T-helper 1 cell treated with Interleukin-12 subunit alpha and Interleukin-12 subunit beta and Interleukin-4 antibody, amounts not matched to agents 30 ng/mL and 1 ng/mL, for 36 hours (primary cell): ENCODE measurements around the gene SLC25A51. TPM values are rescaled to one million over a fixed set of nuclear protein-coding genes. Genes with fewer than 3 reads are reported as not detected.

Experiments
- intact Hi-C: fragments of 100-400 bp; cut with micrococcal nuclease; formaldehyde crosslinking; loops from one replicate; pipeline ENCODE4 v1.15.1; 2024
- total RNA-seq: library from RNA; stranded (reverse); gene quantifications from 2 replicates; pipeline ENCODE4 v1.2.3, GENCODE V29; 2022

The SLC25A51 gene
- total RNA-seq, 1 donor from 2014 or later, result 32.9 TPM

GRCh38 chr9:37920471-37921167 lies 16.7 kb upstream of the SLC25A51 start:
- intact Hi-C loops, result loop anchor here (1.0 kb wide), 1 partner anchor 16 kb away; the partner anchor contains the start of gene SLC25A51

GRCh38 chr9:37919956-37920335 lies 16.0 kb upstream of the SLC25A51 start:
- intact Hi-C loops, result loop anchor here (1.0 kb wide), 1 partner anchor 16 kb away; the partner anchor contains the start of gene SLC25A51

- intact Hi-C loops, result no loop called here
Measured at GRCh38 chr9:37919246-37919955, 15.5 kb upstream of the SLC25A51 start.

GRCh38 chr9:37918665-37919170 lies 14.8 kb upstream of the SLC25A51 start:
- intact Hi-C loops, result no loop called here

- intact Hi-C loops, result no loop called here
Measured at GRCh38 chr9:37917801-37918664, 14.1 kb upstream of the SLC25A51 start.

GRCh38 chr9:37917313-37917731 lies 13.4 kb upstream of the SLC25A51 start:
- intact Hi-C loops, result no loop called here

- intact Hi-C loops, result no loop called here
Measured at GRCh38 chr9:37916471-37917312, 12.8 kb upstream of the SLC25A51 start.

GRCh38 chr9:37915911-37916470 lies 12.1 kb upstream of the SLC25A51 start:
- intact Hi-C loops, result no loop called here

GRCh38 chr9:37914701-37915358 lies 10.9 kb upstream of the SLC25A51 start:
- intact Hi-C loops, result no loop called here

- intact Hi-C loops, result no loop called here
Measured at GRCh38 chr9:37914154-37914551, 10.2 kb upstream of the SLC25A51 start.

- intact Hi-C loops, result loop anchor here (1.0 kb wide), 8 partner anchors 9 to 520 kb away; partner anchors contain the start of genes SHB and SLC25A51
Measured at GRCh38 chr9:37913480-37914153, 9.7 kb upstream of the SLC25A51 start.

- intact Hi-C loops, result no loop called here
Measured at GRCh38 chr9:37911271-37911681, 7.3 kb upstream of the SLC25A51 start.

- intact Hi-C loops, result no loop called here
Measured at GRCh38 chr9:37910271-37910670, 6.3 kb upstream of the SLC25A51 start.

- intact Hi-C loops, result loop anchor here (10.0 kb wide), 2 partner anchors 315 to 785 kb away; partner anchors contain the start of genes TOMM5 and ZCCHC7
Measured at GRCh38 chr9:37909836-37910235, 5.9 kb upstream of the SLC25A51 start.

- intact Hi-C loops, result loop anchor here (10.0 kb wide), 2 partner anchors 315 to 785 kb away; partner anchors contain the start of genes TOMM5 and ZCCHC7
Measured at GRCh38 chr9:37909326-37909725, 5.4 kb upstream of the SLC25A51 start.

- intact Hi-C loops, result loop anchor here (10.0 kb wide), 2 partner anchors 314 to 784 kb away; partner anchors contain the start of genes TOMM5 and ZCCHC7
Measured at GRCh38 chr9:37908698-37909186, 4.8 kb upstream of the SLC25A51 start.

GRCh38 chr9:37908283-37908682 lies 4.4 kb upstream of the SLC25A51 start:
- intact Hi-C loops, result loop anchor here (10.0 kb wide), 2 partner anchors 313 to 783 kb away; partner anchors contain the start of genes TOMM5 and ZCCHC7
